Activated gamma-delta T cell treated with anti-CD3 and anti-CD28 coated beads, Interleukin-2, amount 50 U/mL, for 16 hours (primary cell): ENCODE results near the gene MLN.

Experiments used
- DNase-seq: peaks from one replicate; pipeline ENCODE4 v3.0.0-alpha.2; 2020; ENCODE audit warnings: low read depth

The MLN gene

GRCh38 chr6:33752646-33753015, 51.2 kb downstream of the MLN start:
- DNase-seq = no peak

- no peak for DNase-seq
Observed at GRCh38 chr6:33751771-33752645, 51.8 kb downstream of the MLN start.

DNA sequence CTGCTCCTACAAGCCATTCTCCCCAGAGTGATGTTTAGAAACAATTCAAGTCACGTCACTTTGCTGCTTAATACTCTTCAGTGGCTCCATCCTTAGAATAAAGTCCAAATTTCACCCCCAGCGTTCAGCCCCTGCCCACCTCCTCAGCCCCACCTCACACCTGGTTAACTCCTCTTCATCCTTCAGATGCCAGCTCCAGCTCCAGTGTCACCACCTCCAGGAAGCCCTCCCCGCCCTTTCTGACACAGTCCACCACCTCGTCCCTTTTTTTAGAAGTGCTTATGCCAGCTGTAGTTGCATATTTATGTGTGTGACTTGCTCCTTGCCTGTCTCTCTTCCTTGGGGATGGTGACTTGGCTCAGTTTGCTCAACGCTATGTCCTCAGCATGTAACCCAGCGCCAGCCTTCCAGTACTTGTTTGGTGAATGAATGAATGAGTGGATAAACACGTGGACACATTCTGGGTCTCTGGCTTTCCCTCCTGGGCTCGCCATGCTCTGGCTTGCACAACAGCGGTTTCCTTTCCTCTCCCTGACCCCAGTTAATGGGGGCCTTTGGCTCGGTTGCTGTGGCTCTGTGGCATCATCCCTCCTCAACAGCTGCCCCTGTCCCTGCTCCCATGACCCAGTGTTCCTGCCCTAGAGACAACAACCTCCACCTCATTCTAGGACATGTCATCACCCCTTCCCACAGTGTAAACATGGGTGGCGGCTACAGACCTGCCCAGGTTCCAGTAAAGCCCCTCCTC, 53.4 kb downstream of the MLN start:
- no peak for DNase-seq

DNA sequence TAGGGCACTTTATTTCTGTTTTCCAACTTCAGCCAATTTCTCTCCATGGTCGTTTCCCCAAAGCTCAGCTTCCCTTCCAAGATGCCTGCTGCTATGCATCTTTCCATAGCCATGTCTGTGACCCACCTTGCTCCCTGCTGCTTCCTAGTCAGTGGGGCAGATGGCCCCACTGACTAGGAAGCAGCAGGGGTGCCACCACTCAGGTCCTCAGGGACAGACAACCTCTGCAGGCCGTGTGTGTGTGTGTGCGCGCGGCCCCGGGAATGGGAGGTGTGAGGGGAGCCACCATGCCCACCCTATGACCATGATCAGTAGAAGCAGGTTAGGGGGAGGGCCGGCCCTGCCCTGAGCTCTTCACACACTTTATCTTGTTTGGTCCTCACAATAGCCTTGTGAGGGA, 54.4 kb downstream of the MLN start:
- no peak for DNase-seq

- no peak for DNase-seq
Observed at GRCh38 chr6:33748841-33749240, 55.0 kb downstream of the MLN start.

DNA sequence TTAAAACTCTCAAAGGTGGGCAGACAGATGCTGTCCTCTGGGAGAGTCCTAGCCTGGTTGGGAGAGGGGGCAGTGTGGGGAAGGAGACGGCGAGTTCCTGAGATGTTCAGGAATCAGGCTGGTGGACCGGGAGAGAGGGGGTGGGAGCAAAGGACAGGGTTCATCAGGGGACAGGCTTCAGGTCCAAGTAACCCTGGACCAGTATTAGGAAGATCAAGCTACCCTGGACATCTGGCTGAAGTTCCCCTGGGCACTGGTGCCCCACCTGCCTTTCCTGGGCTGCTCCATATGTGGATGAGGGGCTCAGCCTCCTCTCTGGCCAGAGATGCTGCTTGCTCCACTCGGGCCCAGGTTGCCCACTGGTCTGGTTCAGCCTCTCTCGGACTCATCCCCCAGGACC, 56.0 kb downstream of the MLN start:
- DNase-seq = no peak

- DNase-seq = no peak
Observed at GRCh38 chr6:33746651-33747100, 57.1 kb downstream of the MLN start, which contains the start of gene IP6K3. Gene IP6K3 (minus strand): TSS chr6:33746905. CDS start chr6:33735476, 11,429 bp downstream.

GRCh38 chr6:33746036-33746600, 57.7 kb downstream of the MLN start:
- no peak for DNase-seq

GRCh38 chr6:33745548-33745947, 58.3 kb downstream of the MLN start:
- DNase-seq = no peak

GRCh38 chr6:33744895-33745546, 58.8 kb downstream of the MLN start:
- DNase-seq = no peak
